HepG2 (cell line): Measurements from ENCODE around the gene TMEM267. TPM values are rescaled to one million over a fixed set of nuclear protein-coding genes. Genes with fewer than 3 reads are reported as not detected.

ENCODE experiments used
- ATAC-seq: fragments of 200-7000 bp; cut with Tn5 transposase; 3 replicates; pipeline ENCODE4 v1.9.1; 2020; ENCODE audit warnings: mild to moderate bottlenecking, moderate library complexity
- BruUV-seq: library from RNA; stranded (reverse); fragments of 400-500 nt; replicated peaks from 2 replicates; lab custom pipeline; 2021; lab: Mats Ljungman, UMichigan
- CTCF ChIA-PET: fragments of 300-600 bp; formaldehyde crosslinking; extraction: SDS; loops from one replicate; lab custom pipeline; 2021; ENCODE audit warnings: low total read pairs, inconsistent platforms, low intra/inter-chr PET ratio; lab: Yijun Ruan, JAX
- POLR2A ChIA-PET: fragments of 350-600 bp; sonication (Branson Sonifier 250); formaldehyde crosslinking; loops from one replicate; lab custom pipeline; 2020; ENCODE audit warnings: antibody characterized with exemption, inconsistent platforms; lab: Yijun Ruan, JAX
- DNase-seq: peaks from one replicate; pipeline ENCODE4 v3.0.0-alpha.2; 2015; ENCODE audit warnings: low spot score
- FAIRE-seq: peaks from 3 replicates; lab custom pipeline; 2011; peaks lifted over from hg19 to GRCh38; lab: Jason Lieb, UNC
- H2AFZ ChIP-seq: one replicate; pipeline ENCODE4 v1.6.1; 2011; ENCODE audit warnings: low read length, inconsistent platforms
- H3K27ac ChIP-seq: fragments of 300-600 bp; 3 replicates; pipeline ENCODE4 v1.8.0; 2011; ENCODE audit warnings: mixed run types, mild to moderate bottlenecking, mixed read lengths, low read length, inconsistent platforms; ENCODE audit not compliant: insufficient read depth; ENCODE audit errors: extremely low read length
- H3K27me3 ChIP-seq, 2 experiments: fragments of 200-600 bp in 1 of 2; 2 replicates in 1 of 2; 3 replicates in 1 of 2; pipeline versions ENCODE4 v1.6.0 to v1.8.0; 2011; ENCODE audit warnings: low read length in 2 of 2, mild to moderate bottlenecking in 2 of 2, moderate library complexity in 2 of 2, inconsistent platforms in 1 of 2; ENCODE audit not compliant: insufficient read depth in 2 of 2, control insufficient read depth in 1 of 2
- H3K36me3 ChIP-seq, 2 experiments: fragments of 200-600 bp in 1 of 2; replicated peaks in 1 of 2; 2 replicates in 1 of 2; 3 replicates in 1 of 2; pipeline versions ENCODE4 v1.5.1 to v1.8.0; 2011; ENCODE audit warnings: low read length in 2 of 2, inconsistent platforms in 1 of 2; ENCODE audit not compliant: insufficient read depth in 2 of 2, control insufficient read depth in 1 of 2
- H3K4me1 ChIP-seq: 2 replicates; pipeline ENCODE4 v1.5.1; 2012; ENCODE audit warnings: low read length, inconsistent platforms; ENCODE audit not compliant: insufficient read depth
- H3K4me2 ChIP-seq: 2 replicates; pipeline ENCODE4 v1.6.0; 2011; ENCODE audit warnings: low read depth, low read length, inconsistent platforms
- H3K4me3 ChIP-seq, 3 experiments: fragments of 200-600 bp in 1 of 3; sonication (generic), shearing (Covaris generic) in 1 of 3; replicated peaks in 1 of 3; 2 replicates each; pipeline ENCODE4 v1.5.1; 2011 to 2016; ENCODE audit warnings: low read length in 3 of 3, inconsistent platforms in 2 of 3, low read depth in 2 of 3, mild to moderate bottlenecking in 2 of 3, control low read depth in 1 of 3, mixed read lengths in 1 of 3; ENCODE audit not compliant: insufficient read depth in 1 of 3
- H3K79me2 ChIP-seq: one replicate; pipeline ENCODE4 v1.6.1; 2011; ENCODE audit warnings: low read length, inconsistent platforms; ENCODE audit not compliant: insufficient read depth
- H3K9ac ChIP-seq: 2 replicates; pipeline ENCODE4 v1.6.0; 2011; ENCODE audit warnings: mild to moderate bottlenecking, low read depth, low read length, inconsistent platforms; ENCODE audit not compliant: insufficient read depth
- H3K9me3 ChIP-seq: 2 replicates; pipeline ENCODE4 v1.5.1; 2012; ENCODE audit warnings: mild to moderate bottlenecking, low read length
- H4K20me1 ChIP-seq: 2 replicates; pipeline ENCODE4 v1.6.0; 2011; ENCODE audit warnings: inconsistent platforms, mild to moderate bottlenecking, low read length, moderate library complexity; ENCODE audit not compliant: insufficient read depth
- CEBPB ChIP-seq: IDR thresholded peaks from 2 replicates; pipeline ENCODE4 v1.6.1; 2011; ENCODE audit warnings: low read depth, low read length, improper control_type of control experiment, borderline replicate concordance
- EEA1 ChIP-seq: sonication (generic); formaldehyde crosslinking; IDR thresholded peaks from 2 replicates; pipeline ENCODE4 v1.5.1; 2020; ENCODE audit warnings: mild to moderate bottlenecking, missing genetic modification reagents, borderline replicate concordance
- TAF15 ChIP-seq: fragments of 200-400 bp; formaldehyde crosslinking; IDR thresholded peaks from one replicate; pipeline ENCODE4 v1.6.1; 2018; ENCODE audit warnings: mild to moderate bottlenecking, low read depth, low read length; ENCODE audit not compliant: poor library complexity, severe bottlenecking
- TEAD3 ChIP-seq: optimal IDR thresholded peaks from 2 replicates; pipeline ENCODE3; 2016; ENCODE audit warnings: borderline replicate concordance
- TRIM22 ChIP-seq: fragments of 450-650 bp; IDR thresholded peaks from 2 replicates; pipeline ENCODE4 v1.6.1; 2017
- ZNF773 ChIP-seq: sonication (generic); formaldehyde crosslinking; IDR thresholded peaks from 2 replicates; pipeline ENCODE4 v1.4.0; 2020; ENCODE audit warnings: missing genetic modification reagents, borderline replicate concordance
- WGBS: methylation state at CpG from one replicate; pipeline ENCODE4 v1.1.6; 2017; ENCODE audit warnings: low lambda C conversion rate; 5-methylcytosine and 5-hydroxymethylcytosine counted together
- in situ Hi-C: cut with HindIII; loops from 2 replicates; pipeline ENCODE4 v1.10.0; 2017; ENCODE audit warnings: low pct_unique_long_range_greater_than_20kb; ENCODE audit not compliant: extremely low pct_ligation_motif_present
- intact Hi-C: fragments of 100-400 bp; cut with micrococcal nuclease; formaldehyde crosslinking; loops from one replicate; pipeline ENCODE4 v1.10.0; 2022; ENCODE audit not compliant: unreplicated experiment
- polyA plus RNA-seq, 8 experiments: library from polyadenylated mRNA; depleted of rRNA in 3 of 8; stranded (reverse) in 7 of 8; unstranded in 1 of 8; fragments of >200 nt; fragmentation: Illumina TruSeq in 4 of 8; extraction: Trizol in 4 of 8; gene quantifications; 2 replicates each; pipeline versions ENCODE4 v1.2.1 to v1.2.3, GENCODE V29; 2011 to 2016; ENCODE audit warnings: low read depth in 4 of 8, missing spikeins in 1 of 8, mixed read lengths in 1 of 8; ENCODE audit not compliant: insufficient read depth in 1 of 8
- total RNA-seq, 5 experiments: library from RNA; depleted of rRNA; stranded (reverse); fragments of >200 nt; fragmentation: Illumina TruSeq; extraction: Trizol; gene quantifications; 2 replicates each; pipeline ENCODE4 v1.2.3, GENCODE V29; 2016; ENCODE audit warnings: low read depth in 1 of 5
- TF ChIP-seq, protein P1 (sequence below): conservative IDR thresholded peaks from 2 replicates; pipeline ENCODE4 v1.6.1; 2018; ENCODE audit warnings: missing genetic modification reagents

Gene TMEM267
- total and polyA plus RNA-seq, 2 of the 13 experiments (the other 11 are each of a cell fraction or from before 2014, with no cell fraction given) = 8.9 to 12.6 TPM

- TF ChIP-seq, protein P1, sequence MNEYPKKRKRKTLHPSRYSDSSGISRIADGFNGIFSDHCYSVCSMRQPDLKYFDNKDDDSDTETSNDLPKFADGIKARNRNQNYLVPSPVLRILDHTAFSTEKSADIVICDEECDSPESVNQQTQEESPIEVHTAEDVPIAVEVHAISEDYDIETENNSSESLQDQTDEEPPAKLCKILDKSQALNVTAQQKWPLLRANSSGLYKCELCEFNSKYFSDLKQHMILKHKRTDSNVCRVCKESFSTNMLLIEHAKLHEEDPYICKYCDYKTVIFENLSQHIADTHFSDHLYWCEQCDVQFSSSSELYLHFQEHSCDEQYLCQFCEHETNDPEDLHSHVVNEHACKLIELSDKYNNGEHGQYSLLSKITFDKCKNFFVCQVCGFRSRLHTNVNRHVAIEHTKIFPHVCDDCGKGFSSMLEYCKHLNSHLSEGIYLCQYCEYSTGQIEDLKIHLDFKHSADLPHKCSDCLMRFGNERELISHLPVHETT (CRISPR knock-in tag) = no peak
- TF ChIP-seq TEAD3 (CRISPR knock-in tag) (no peak), ZNF773 (CRISPR knock-in tag) (no peak)
- TF ChIP-seq, all 625 proteins: peak for 0
These were observed 13.8 kb upstream of the TMEM267 start (continued) for GRCh38 chr5:43497311-43498104.

GRCh38 chr5:43491326-43491725 is 7.7 kb upstream of the TMEM267 start:
- WGBS = 98% methylated on average over 1 of the region's 1 CpG
- Histone ChIP-seq H3K4me2 (no peak overlapping the region), H3K9ac (no peak overlapping the region), H4K20me1 (no peaks in the 10 kb centered on the region), H3K9me3 (no peaks in the 10 kb centered on the region), H3K27ac (no peak overlapping the region), H3K36me3 (no peaks in the 10 kb centered on the region; a peak in 1 of 5 replicates), H3K27me3 (no peaks in the 10 kb centered on the region), H2AFZ (no peak overlapping the region), H3K79me2 (no peaks in the 10 kb centered on the region), H3K4me1 (peaks cover 2% of the 10 kb centered on the region; the same call in 1 of the 2 replicates), H3K4me3 (no peak overlapping the region)
- ATAC-seq (no peak), DNase-seq (no peak), FAIRE-seq (no peak)
- POLR2A ChIA-PET = no interaction called here
- in situ Hi-C loops (no loop called here), intact Hi-C loops (no loop called here)
- CTCF ChIA-PET = no interaction called here
- no TSS peak for BruUV-seq
- TF ChIP-seq TAF15 (no peak), EEA1 (no peak), CEBPB (peak; percentile 50; the same call in 1 of the 2 replicates), TRIM22 (no peak)
